Measurements from ENCODE around the gene AOX1.

DNA sequence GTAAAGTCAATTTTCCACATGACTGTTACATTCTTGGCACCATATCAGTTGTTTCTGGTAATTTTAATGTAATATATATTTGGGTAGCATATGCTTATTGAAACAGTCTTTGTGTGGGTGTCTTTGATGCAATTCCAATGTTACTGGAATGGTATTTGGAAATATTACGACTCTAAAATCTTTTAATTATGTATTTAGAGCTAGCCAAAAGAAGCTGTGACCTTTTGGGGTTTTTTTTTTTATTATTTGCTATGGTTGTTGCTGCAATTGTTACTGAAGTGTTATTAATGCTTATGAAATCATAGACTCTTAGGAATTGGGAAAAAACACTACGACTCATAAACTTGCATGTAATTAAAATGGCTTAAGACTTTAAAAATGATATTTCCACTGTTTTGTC is 95.9 kb downstream of the AOX1 start:
- TF ChIP-seq, protein P1, sequence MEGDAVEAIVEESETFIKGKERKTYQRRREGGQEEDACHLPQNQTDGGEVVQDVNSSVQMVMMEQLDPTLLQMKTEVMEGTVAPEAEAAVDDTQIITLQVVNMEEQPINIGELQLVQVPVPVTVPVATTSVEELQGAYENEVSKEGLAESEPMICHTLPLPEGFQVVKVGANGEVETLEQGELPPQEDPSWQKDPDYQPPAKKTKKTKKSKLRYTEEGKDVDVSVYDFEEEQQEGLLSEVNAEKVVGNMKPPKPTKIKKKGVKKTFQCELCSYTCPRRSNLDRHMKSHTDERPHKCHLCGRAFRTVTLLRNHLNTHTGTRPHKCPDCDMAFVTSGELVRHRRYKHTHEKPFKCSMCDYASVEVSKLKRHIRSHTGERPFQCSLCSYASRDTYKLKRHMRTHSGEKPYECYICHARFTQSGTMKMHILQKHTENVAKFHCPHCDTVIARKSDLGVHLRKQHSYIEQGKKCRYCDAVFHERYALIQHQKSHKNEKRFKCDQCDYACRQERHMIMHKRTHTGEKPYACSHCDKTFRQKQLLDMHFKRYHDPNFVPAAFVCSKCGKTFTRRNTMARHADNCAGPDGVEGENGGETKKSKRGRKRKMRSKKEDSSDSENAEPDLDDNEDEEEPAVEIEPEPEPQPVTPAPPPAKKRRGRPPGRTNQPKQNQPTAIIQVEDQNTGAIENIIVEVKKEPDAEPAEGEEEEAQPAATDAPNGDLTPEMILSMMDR (IDR thresholded peaks at IDR 0.05; ENCODE audit: low read depth, low read length), result no peak
- TF ChIP-seq POLR2A (IDR thresholded peaks at IDR 0.05; ENCODE audit: extremely low read depth, insufficient read length), result no peak
